Mammary epithelial cell (primary cell): ENCODE measurements around the gene ZNF784.

Experiments used
- CTCF ChIP-seq, 2 donors: IDR thresholded peaks in 1 of 2; conservative IDR thresholded peaks in 1 of 2; 2 replicates each; pipeline ENCODE4 v1.5.1; 2011 to 2012; ENCODE audit warnings: inconsistent platforms in 2 of 2, low read length in 2 of 2, mild to moderate bottlenecking in 2 of 2, control low read depth in 1 of 2, low read depth in 1 of 2; ENCODE audit not compliant: insufficient read depth in 1 of 2; ENCODE audit errors: extremely low read depth in 1 of 2
- EZH2 ChIP-seq: IDR thresholded peaks from 2 replicates; pipeline ENCODE4 v1.6.1; 2012; ENCODE audit warnings: low read length, inconsistent platforms, borderline replicate concordance

DNA sequence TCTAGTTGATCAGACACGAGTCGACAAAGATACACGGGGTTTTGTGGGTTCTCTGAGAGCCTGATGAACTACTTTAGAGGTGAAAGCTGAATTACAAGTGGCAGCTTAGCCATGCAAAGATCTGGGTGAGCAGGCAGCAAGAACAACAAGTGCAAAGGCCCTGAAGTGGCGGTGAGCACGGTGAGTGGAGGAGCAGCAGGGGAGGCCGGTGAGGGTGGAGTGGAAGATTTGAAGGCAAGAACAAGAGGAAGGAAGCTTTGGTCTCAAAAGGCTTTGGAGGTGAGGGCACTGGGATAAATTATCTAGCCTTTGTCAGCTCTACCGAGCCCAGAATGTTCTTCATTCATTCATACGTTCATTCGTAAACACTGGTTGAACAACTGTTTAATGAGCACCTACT, 17.5 kb downstream of the ZNF784 start:
- TF ChIP-seq CTCF (conservative IDR thresholded peaks at IDR 0.05 in 1 of 2, IDR thresholded peaks at IDR 0.05 in 1 of 2; ENCODE audit: extremely low read depth in 1 of 2, insufficient read depth in 1 of 2, low read depth in 1 of 2, low read length in 2 of 2) (no peak), EZH2 (no peak)
